HG02943 (cell line): ENCODE data around the gene BPIFB4.

Source experiments
- ATAC-seq: cut with Tn5 transposase; IDR thresholded peaks from one replicate; pipeline ENCODE4 v1.9.1; 2021; ENCODE audit warnings: mild to moderate bottlenecking, low read depth, moderate library complexity; ENCODE audit not compliant: unreplicated experiment

The BPIFB4 gene

DNA sequence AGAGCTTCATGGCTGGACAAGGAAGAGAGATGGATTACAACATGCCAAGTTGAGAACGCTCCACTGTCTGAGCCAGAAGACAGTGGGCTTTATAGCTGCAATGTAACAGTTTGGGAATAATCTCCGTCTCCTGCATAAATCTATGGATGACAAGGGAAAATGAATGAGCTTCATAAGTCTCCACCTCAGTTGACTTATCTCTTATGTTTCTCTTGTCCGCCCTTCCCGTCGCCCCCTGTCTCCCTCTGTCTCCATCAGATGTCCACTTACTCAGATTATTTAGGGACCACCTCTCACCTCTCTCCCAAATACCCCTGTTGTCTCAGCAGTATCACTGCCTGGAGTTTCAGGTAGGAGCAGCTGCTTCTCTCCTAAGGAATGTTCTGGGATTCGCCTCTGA, 74.8 kb downstream of the BPIFB4 start:
- no peak for ATAC-seq

DNA sequence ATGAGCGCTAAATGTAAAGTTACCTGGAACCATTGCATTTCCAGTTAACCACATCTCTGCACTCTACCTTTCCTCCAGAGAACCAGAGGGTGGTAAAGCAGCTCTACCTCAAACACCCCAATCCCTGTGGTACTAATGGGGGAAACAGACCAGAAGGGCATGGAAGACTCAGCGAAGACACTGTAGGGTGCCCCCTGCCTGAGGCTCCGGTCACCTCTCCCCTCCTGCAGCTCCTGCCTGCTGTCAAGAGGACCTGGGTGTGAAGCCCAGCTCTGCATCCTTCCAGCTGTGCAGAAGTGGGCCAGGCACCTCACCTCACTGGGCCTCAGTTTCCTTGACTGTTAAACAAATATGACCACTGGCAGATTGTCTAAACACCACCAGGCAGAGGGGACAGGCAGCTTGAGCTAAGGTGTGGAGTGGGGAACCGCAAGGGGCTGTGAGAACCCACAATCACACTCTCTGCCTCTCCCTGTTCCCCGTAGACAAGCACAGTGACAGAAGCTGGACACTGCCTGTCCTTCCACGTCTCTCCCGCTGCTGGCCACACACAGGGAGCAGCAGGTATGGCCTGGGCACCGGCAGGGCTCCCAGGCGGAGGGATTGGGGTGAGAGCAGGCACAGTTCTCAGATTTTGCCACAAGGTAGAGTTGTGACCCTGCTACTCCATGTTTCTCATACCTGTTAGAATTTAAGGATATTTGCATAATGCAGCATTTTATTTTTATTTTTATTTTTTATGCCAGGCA, 79.4 kb downstream of the BPIFB4 start:
- ATAC-seq: no peak

DNA sequence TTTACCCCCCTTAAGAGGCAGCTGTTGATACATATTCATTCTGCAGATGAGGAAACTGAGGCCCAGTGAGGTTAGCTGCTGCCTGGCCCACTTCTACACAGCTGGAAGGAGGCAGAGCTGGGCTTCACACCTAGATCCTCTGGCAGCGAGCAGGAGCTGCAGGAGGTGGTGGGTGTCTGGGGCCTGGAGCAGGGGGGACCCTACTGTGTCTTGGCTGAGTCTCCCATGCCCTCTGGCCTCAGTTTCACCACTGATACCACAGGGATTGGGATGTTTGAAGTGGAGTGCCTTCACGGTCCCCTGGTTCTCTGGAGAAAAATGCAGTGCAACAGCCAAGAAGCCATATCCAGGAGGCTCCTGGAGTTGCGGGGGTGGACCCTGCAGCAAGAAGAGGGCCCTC, 80.3 kb downstream of the BPIFB4 start:
- ATAC-seq: no peak

GRCh38 chr20:33160681-33161080, 81.2 kb downstream of the BPIFB4 start:
- ATAC-seq: no peak
